Adrenal gland (tissue), 5 donors: ENCODE data around the gene RDH12.
A peak's percentile ranks its signal among the peaks of the same experiment; 100 is the strongest.

Experiments used
- CTCF ChIP-seq, 6 experiments: fragments of 450-650 bp in 4 of 6; fragments of 200-600 bp in 2 of 6; sonication (generic) in 1 of 6; IDR thresholded peaks; 1 replicate in 5 of 6; 2 replicates in 1 of 6; pipeline versions ENCODE4 v1.5.1 to v1.8.0; 2016 to 2021; ENCODE audit warnings: antibody characterized with exemption in 6 of 6, mild to moderate bottlenecking in 2 of 6, moderate library complexity in 1 of 6
- POLR2A ChIP-seq, 2 donors: fragments of 450-650 bp; IDR thresholded peaks; one replicate each; pipeline ENCODE4 v1.6.1; 2017; ENCODE audit warnings: antibody characterized with exemption in 2 of 2, mild to moderate bottlenecking in 2 of 2, moderate library complexity in 1 of 2
- donor health status: DM: no; HTN: no; CAD: no.

- TF ChIP-seq CTCF (IDR thresholded peaks at IDR 0.05) (peak; percentile 54 to 88 (median 80)), POLR2A (IDR thresholded peaks at IDR 0.05) (no peak)
Measured at GRCh38 chr14:67704484-67705089, 2.9 kb downstream of the RDH12 start.
